GM23338 (cell line): ENCODE data around the gene CD86. TPM values are rescaled to one million over a fixed set of nuclear protein-coding genes. Genes with fewer than 3 reads are reported as not detected.
"Not testable (repeated sequence)": the region's sequence is repeated elsewhere in the genome, so short reads cannot be mapped to it uniquely, and the experiment has no call there.

Source experiments
- ATAC-seq: fragments of 200-7000 bp; cut with Tn5 transposase; 3 replicates; pipeline ENCODE4 v1.9.1; 2020
- DNase-seq: peaks from one replicate; pipeline ENCODE4 v3.0.0-alpha.2; 2015; ENCODE audit warnings: low spot score
- H2AFZ ChIP-seq: fragments of 200-600 bp; sonication (generic); 2 replicates; pipeline ENCODE4 v1.8.0; 2016; ENCODE audit warnings: antibody characterized with exemption, mild to moderate bottlenecking, moderate library complexity
- H3F3A ChIP-seq: fragments of 200-600 bp; sonication (generic); replicated peaks from 2 replicates; pipeline ENCODE4 v1.8.0; 2017; ENCODE audit warnings: antibody characterized with exemption, mixed run types, low read depth
- H3K27ac ChIP-seq: fragments of 200-600 bp; sonication (generic); 2 replicates; pipeline ENCODE4 v1.6.1; 2016; ENCODE audit warnings: low read depth
- H3K27me3 ChIP-seq: fragments of 200-600 bp; sonication (generic); 2 replicates; pipeline ENCODE4 v1.8.0; 2016; ENCODE audit warnings: mild to moderate bottlenecking, mixed run types, moderate library complexity; ENCODE audit not compliant: insufficient read depth
- H3K36me3 ChIP-seq: fragments of 200-600 bp; sonication (generic); 2 replicates; pipeline ENCODE4 v1.8.0; 2016; ENCODE audit warnings: mild to moderate bottlenecking; ENCODE audit not compliant: insufficient read depth
- H3K4me1 ChIP-seq: fragments of 200-600 bp; sonication (generic); 2 replicates; pipeline ENCODE4 v1.8.0; 2016; ENCODE audit warnings: mild to moderate bottlenecking, moderate library complexity; ENCODE audit not compliant: insufficient read depth
- H3K4me2 ChIP-seq: fragments of 200-600 bp; sonication (generic); 2 replicates; pipeline ENCODE4 v1.7.1; 2017; ENCODE audit warnings: mixed run types
- H3K4me3 ChIP-seq: fragments of 200-600 bp; sonication (generic); 2 replicates; pipeline ENCODE4 v1.6.1; 2016; ENCODE audit warnings: mixed run types
- H3K79me2 ChIP-seq: fragments of 200-600 bp; sonication (generic); replicated peaks from 2 replicates; pipeline ENCODE4 v1.8.0; 2017; ENCODE audit warnings: mild to moderate bottlenecking; ENCODE audit not compliant: insufficient read depth
- H3K9me2 ChIP-seq: fragments of 200-600 bp; sonication (generic); 2 replicates; pipeline ENCODE4 v1.8.0; 2017; ENCODE audit not compliant: insufficient read depth
- H4K20me1 ChIP-seq: fragments of 200-600 bp; sonication (generic); replicated peaks from 2 replicates; pipeline ENCODE4 v1.8.0; 2017; ENCODE audit warnings: mild to moderate bottlenecking; ENCODE audit not compliant: insufficient read depth
- H3K27ac Mint-ChIP-seq: 2 replicates; pipeline ENCODE4 v1.8.0; 2020; ENCODE audit warnings: inconsistent platforms, mild to moderate bottlenecking, moderate library complexity, mixed read lengths
- H3K27me3 Mint-ChIP-seq: 3 replicates; pipeline ENCODE4 v1.8.0; 2022; ENCODE audit warnings: low read depth, mild to moderate bottlenecking, moderate library complexity, mixed read lengths, inconsistent platforms; ENCODE audit not compliant: insufficient read depth, poor library complexity
- H3K36me3 Mint-ChIP-seq: 3 replicates; pipeline ENCODE4 v1.8.0; 2021; ENCODE audit warnings: low read depth, mild to moderate bottlenecking, inconsistent platforms, moderate library complexity, mixed read lengths
- H3K4me1 Mint-ChIP-seq: 3 replicates; pipeline ENCODE4 v1.8.0; 2020; ENCODE audit warnings: mild to moderate bottlenecking, inconsistent platforms, mixed read lengths
- H3K4me3 Mint-ChIP-seq: 3 replicates; pipeline ENCODE4 v1.8.0; 2021; ENCODE audit warnings: moderate library complexity, mild to moderate bottlenecking, inconsistent platforms, mixed read lengths
- H3K9me3 Mint-ChIP-seq: 3 replicates; pipeline ENCODE4 v1.8.0; 2020; ENCODE audit warnings: moderate library complexity, mild to moderate bottlenecking, inconsistent platforms, mixed read lengths
- EZH2 ChIP-seq: fragments of 200-600 bp; sonication (generic); IDR thresholded peaks from one replicate; pipeline ENCODE4 v1.8.0; 2017; ENCODE audit warnings: antibody characterized with exemption, mild to moderate bottlenecking, low read depth; ENCODE audit not compliant: unreplicated experiment
- EZH2phosphoT487 ChIP-seq: fragments of 200-600 bp; sonication (generic); IDR thresholded peaks from one replicate; pipeline ENCODE4 v1.8.1; 2018; ENCODE audit warnings: antibody characterized with exemption; ENCODE audit not compliant: unreplicated experiment
- JUNB ChIP-seq: IDR thresholded peaks from one replicate; pipeline ENCODE4 v1.6.1; 2016; ENCODE audit warnings: antibody characterized with exemption; ENCODE audit not compliant: unreplicated experiment
- NANOG ChIP-seq: IDR thresholded peaks from 2 replicates; pipeline ENCODE4 v1.6.1; 2016; ENCODE audit warnings: antibody characterized with exemption, borderline replicate concordance
- POLR2AphosphoS5 ChIP-seq: IDR thresholded peaks from 2 replicates; pipeline ENCODE4 v1.6.1; 2016; ENCODE audit warnings: antibody characterized with exemption, low read depth
- REST ChIP-seq: IDR thresholded peaks from one replicate; pipeline ENCODE4 v1.6.1; 2018; ENCODE audit warnings: antibody characterized with exemption; ENCODE audit not compliant: unreplicated experiment
- ZNF114 ChIP-seq: fragments of 250-450 bp; sonication (Bioruptor Pico); IDR thresholded peaks from 2 replicates; pipeline ENCODE4 v1.5.0; 2020; ENCODE audit warnings: mild to moderate bottlenecking, moderate library complexity
- ZNF331 ChIP-seq: fragments of 250-450 bp; sonication (Bioruptor Pico); IDR thresholded peaks from 2 replicates; pipeline ENCODE4 v1.5.0; 2020; ENCODE audit warnings: low read depth, mild to moderate bottlenecking, moderate library complexity
- ZNF462 ChIP-seq: fragments of 250-450 bp; sonication (Bioruptor Pico); IDR thresholded peaks from 2 replicates; pipeline ENCODE4 v1.5.0; 2020; ENCODE audit warnings: mild to moderate bottlenecking, moderate library complexity
- polyA plus RNA-seq: library from polyadenylated mRNA; unstranded; fragments of >200 nt; fragmentation: Nextera tagmentation; extraction: Ambion mirVana; gene quantifications from 2 replicates; pipeline ENCODE4 v1.2.1, GENCODE V29; 2016
- total RNA-seq: library from RNA; depleted of rRNA; stranded (reverse); fragments of >200 nt; shearing (Covaris generic); gene quantifications from 2 replicates; pipeline ENCODE4 v1.2.3, GENCODE V29; 2014

Gene CD86
- total and polyA plus RNA-seq, 2 experiments from 2014 or later = 0.97 TPM; not detected in 1

DNA sequence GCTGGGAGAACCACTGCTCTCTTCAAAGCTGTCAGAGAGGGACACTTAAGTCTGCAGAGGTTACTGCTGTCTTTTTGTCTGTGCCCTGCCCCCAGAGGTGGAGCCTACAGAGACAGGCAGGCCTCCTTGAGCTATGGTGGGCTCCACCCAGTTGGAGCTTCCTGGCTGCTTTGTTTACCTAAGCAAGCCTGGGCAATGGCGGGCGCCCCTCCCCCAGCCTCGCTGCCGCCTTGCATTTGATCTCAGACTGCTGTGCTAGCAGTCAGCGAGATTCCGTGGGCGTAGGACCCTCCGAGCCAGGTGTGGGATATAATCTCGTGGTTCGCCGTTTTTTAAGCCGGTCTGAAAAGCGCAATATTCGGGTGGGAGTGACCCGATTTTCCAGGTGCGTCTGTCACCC, 7.9 kb upstream of the CD86 start:
- not testable (repeated sequence) for H3K27ac ChIP-seq, H3K4me1 ChIP-seq, H2AFZ ChIP-seq, H3K27me3 Mint-ChIP-seq, H4K20me1 ChIP-seq, H3K27me3 ChIP-seq, H3K4me2 ChIP-seq, ATAC-seq, H3K27ac Mint-ChIP-seq, H3K4me3 ChIP-seq, H3K36me3 ChIP-seq, H3K4me3 Mint-ChIP-seq, DNase-seq, H3F3A ChIP-seq, H3K79me2 ChIP-seq, H3K9me2 ChIP-seq, H3K4me1 Mint-ChIP-seq
- peaks cover 15% of the 10 kb centered on the region for H3K9me3 Mint-ChIP-seq
- H3K36me3 Mint-ChIP-seq = peaks cover 10% of the 10 kb centered on the region

DNA sequence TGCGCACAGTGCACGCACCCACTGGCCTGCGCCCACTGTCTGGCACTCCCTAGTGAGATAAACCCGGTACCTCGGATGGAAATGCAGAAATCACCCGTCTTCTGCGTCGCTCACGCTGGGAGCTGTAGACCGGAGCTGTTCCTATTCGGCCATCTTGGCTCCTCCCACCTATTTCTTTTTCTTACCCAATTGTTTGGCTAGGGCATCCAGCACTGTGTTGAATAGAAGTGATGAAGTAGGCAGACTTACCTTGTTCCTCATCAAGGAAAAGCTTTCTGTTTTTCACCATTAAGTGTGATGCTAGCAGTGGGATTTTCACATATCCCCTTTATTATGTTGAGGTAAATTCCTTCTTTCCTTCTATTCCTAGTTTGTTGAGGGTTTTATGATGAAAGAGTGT, 7.4 kb upstream of the CD86 start:
- H3K27me3 Mint-ChIP-seq, H3K27me3 ChIP-seq, H3K4me3 Mint-ChIP-seq, H3K9me2 ChIP-seq, ATAC-seq, H2AFZ ChIP-seq, H3K79me2 ChIP-seq, H3K4me1 Mint-ChIP-seq, H3K4me2 ChIP-seq, H3K36me3 ChIP-seq, H3F3A ChIP-seq, H4K20me1 ChIP-seq, H3K4me3 ChIP-seq, H3K27ac ChIP-seq, H3K4me1 ChIP-seq, H3K27ac Mint-ChIP-seq: not testable (repeated sequence)
- DNase-seq = peak; percentile 32
- Mint-ChIP-seq H3K9me3 (peaks cover 15% of the 10 kb centered on the region), H3K36me3 (peaks cover 10% of the 10 kb centered on the region)

GRCh38 chr3:122052968-122053367, 2.2 kb upstream of the CD86 start:
- peaks cover 15% of the 10 kb centered on the region for H3K4me1 Mint-ChIP-seq
- Histone ChIP-seq H3F3A (no peaks in the 10 kb centered on the region), H4K20me1 (no peaks in the 10 kb centered on the region), H3K36me3 (no peaks in the 10 kb centered on the region), H3K27ac (no peak overlapping the region), H3K27me3 (no peaks in the 10 kb centered on the region), H3K79me2 (no peaks in the 10 kb centered on the region), H3K4me2 (no peak overlapping the region), H3K4me3 (no peak overlapping the region), H3K4me1 (peaks cover 9% of the 10 kb centered on the region; the same call in 1 of the 2 replicates), H3K9me2 (no peaks in the 10 kb centered on the region), H2AFZ (no peak overlapping the region)
- peaks cover 6% of the 10 kb centered on the region for H3K36me3 Mint-ChIP-seq
- H3K4me3 Mint-ChIP-seq = no peak overlapping the region
- no peak for ATAC-seq
- H3K9me3 Mint-ChIP-seq = peaks cover 11% of the 10 kb centered on the region
- H3K27ac Mint-ChIP-seq = no peak overlapping the region
- no peak for DNase-seq
- peaks cover 4% of the 10 kb centered on the region for H3K27me3 Mint-ChIP-seq
- no peak for TF ChIP-seq ZNF462 (CRISPR knock-in tag)
- TF ChIP-seq NANOG = no peak
- TF ChIP-seq EZH2phosphoT487 = no peak
- no peak for TF ChIP-seq ZNF114
- no peak for TF ChIP-seq ZNF331 (CRISPR knock-in tag)
- no peak for TF ChIP-seq EZH2
- TF ChIP-seq REST = no peak
- TF ChIP-seq JUNB = no peak
- no peak for TF ChIP-seq POLR2AphosphoS5
